Measurements from ENCODE around the gene CLSTN2.

DNA sequence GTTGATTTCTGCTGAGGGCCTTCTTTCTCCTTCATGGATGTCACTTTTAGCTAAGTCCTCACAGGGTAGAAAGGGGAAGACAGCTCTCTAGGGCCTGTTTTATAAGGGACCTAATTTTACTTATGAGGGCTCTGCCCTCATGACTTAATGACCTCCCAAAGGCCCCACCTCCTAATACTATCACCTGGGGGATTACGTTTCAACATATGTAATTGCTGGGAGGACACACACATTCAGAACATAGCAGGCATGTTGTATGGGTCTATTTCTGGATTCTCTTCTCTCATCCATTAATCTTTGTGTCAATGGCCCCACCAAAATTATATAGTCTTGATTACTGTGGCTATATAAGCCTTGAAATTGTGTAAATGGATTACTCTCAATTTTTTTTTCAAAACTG is 255.0 kb downstream of the CLSTN2 start:
- TF ChIP-seq ZNF239 (tag by site-specific recombination; IDR thresholded peaks at IDR 0.05) (no peak), ZNF664 (tag by site-specific recombination; IDR thresholded peaks at IDR 0.05) (no peak), ZNF530 (tag by site-specific recombination; IDR thresholded peaks at IDR 0.05; ENCODE audit: low read depth) (no peak), ZNF660 (tag by site-specific recombination; IDR thresholded peaks at IDR 0.05) (no peak), ZEB2 (tag by site-specific recombination; IDR thresholded peaks at IDR 0.05) (no peak), ZNF274 (IDR thresholded peaks at IDR 0.05; ENCODE audit: low read length) (no peak), ZNF274 (tag by site-specific recombination; IDR thresholded peaks at IDR 0.05; ENCODE audit: borderline replicate concordance) (no peak), YY1 (tag by site-specific recombination; IDR thresholded peaks at IDR 0.05) (no peak), ZBTB8A (tag by site-specific recombination; IDR thresholded peaks at IDR 0.05) (no peak), ZNF37A (tag by site-specific recombination; IDR thresholded peaks at IDR 0.05) (no peak)
- TF ChIP-seq, protein P1, sequence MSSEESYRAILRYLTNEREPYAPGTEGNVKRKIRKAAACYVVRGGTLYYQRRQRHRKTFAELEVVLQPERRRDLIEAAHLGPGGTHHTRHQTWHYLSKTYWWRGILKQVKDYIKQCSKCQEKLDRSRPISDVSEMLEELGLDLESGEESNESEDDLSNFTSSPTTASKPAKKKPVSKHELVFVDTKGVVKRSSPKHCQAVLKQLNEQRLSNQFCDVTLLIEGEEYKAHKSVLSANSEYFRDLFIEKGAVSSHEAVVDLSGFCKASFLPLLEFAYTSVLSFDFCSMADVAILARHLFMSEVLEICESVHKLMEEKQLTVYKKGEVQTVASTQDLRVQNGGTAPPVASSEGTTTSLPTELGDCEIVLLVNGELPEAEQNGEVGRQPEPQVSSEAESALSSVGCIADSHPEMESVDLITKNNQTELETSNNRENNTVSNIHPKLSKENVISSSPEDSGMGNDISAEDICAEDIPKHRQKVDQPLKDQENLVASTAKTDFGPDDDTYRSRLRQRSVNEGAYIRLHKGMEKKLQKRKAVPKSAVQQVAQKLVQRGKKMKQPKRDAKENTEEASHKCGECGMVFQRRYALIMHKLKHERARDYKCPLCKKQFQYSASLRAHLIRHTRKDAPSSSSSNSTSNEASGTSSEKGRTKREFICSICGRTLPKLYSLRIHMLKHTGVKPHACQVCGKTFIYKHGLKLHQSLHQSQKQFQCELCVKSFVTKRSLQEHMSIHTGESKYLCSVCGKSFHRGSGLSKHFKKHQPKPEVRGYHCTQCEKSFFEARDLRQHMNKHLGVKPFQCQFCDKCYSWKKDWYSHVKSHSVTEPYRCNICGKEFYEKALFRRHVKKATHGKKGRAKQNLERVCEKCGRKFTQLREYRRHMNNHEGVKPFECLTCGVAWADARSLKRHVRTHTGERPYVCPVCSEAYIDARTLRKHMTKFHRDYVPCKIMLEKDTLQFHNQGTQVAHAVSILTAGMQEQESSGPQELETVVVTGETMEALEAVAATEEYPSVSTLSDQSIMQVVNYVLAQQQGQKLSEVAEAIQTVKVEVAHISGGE (tag by site-specific recombination; conservative IDR thresholded peaks at IDR 0.05; ENCODE audit: low read depth), result no peak
- TF ChIP-seq, protein P2, sequence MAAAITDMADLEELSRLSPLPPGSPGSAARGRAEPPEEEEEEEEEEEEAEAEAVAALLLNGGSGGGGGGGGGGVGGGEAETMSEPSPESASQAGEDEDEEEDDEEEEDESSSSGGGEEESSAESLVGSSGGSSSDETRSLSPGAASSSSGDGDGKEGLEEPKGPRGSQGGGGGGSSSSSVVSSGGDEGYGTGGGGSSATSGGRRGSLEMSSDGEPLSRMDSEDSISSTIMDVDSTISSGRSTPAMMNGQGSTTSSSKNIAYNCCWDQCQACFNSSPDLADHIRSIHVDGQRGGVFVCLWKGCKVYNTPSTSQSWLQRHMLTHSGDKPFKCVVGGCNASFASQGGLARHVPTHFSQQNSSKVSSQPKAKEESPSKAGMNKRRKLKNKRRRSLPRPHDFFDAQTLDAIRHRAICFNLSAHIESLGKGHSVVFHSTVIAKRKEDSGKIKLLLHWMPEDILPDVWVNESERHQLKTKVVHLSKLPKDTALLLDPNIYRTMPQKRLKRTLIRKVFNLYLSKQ (tag by site-specific recombination; IDR thresholded peaks at IDR 0.05; ENCODE audit: borderline replicate concordance), result no peak
- TF ChIP-seq, protein P3, sequence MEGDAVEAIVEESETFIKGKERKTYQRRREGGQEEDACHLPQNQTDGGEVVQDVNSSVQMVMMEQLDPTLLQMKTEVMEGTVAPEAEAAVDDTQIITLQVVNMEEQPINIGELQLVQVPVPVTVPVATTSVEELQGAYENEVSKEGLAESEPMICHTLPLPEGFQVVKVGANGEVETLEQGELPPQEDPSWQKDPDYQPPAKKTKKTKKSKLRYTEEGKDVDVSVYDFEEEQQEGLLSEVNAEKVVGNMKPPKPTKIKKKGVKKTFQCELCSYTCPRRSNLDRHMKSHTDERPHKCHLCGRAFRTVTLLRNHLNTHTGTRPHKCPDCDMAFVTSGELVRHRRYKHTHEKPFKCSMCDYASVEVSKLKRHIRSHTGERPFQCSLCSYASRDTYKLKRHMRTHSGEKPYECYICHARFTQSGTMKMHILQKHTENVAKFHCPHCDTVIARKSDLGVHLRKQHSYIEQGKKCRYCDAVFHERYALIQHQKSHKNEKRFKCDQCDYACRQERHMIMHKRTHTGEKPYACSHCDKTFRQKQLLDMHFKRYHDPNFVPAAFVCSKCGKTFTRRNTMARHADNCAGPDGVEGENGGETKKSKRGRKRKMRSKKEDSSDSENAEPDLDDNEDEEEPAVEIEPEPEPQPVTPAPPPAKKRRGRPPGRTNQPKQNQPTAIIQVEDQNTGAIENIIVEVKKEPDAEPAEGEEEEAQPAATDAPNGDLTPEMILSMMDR (tag by site-specific recombination; IDR thresholded peaks at IDR 0.05), result no peak

Data from HEK293 (cell line).